GM18907 (cell line): ENCODE results near the gene COL18A1.

Experiments used
- ATAC-seq: cut with Tn5 transposase; IDR thresholded peaks from one replicate; pipeline ENCODE4 v1.9.1; 2021; ENCODE audit warnings: mild to moderate bottlenecking, moderate library complexity; ENCODE audit not compliant: unreplicated experiment

COL18A1 gene

DNA sequence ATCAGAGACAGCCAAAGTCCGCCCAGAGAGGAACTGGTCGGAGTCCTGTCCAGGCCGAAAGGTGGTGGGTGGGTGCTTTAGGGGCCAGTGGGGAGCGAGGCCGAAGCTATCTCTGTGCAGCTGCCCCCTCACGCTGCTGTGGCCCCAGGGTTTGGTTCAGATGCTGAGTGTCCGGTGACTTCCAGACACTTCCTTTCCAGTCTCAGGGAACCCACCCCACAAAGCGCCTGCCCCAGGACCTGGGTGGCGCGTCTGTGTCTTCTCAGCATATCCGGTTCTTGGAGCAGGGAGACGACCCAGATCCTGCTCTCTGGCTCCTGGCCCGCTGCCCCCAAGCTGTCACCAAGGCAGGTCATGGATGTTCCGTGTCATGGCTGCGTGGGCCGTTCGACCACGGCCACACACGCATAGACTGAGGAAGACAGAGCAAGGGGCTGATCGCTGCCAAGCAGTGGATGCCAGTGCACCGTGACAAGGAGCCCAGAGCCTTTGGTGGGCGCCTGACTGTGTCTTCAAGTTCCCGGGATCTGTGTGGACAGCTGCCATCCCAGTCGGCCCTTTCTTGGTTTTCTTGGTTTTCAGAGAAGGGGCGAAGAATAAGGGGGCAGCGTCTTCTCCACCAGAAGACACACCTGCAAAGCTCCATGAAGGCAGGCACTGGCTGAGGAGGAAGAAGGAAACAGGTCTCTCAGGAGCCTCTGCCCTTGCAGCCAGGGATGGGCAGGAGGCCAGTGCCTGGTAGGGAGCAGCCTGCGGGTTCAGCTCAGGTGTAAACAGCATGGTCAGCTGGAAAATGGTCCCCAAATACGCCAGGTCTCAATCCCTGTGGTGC, 22.9 kb upstream of the COL18A1 start:
- no peak for ATAC-seq

DNA sequence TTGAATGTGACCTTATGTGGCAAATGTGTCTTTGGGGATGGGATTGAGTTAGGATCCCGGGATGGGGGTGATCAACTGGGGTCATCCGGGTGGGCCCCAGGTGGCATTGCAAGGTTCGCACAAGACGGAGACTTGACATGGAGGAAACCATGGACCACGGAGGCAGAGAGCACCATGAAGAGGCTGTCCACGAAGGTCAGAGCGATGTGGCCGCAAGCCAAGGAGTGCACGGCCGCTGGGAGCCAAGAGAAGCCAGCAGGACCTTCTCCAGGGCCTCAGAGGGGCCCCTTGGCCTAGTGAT, 22.3 kb upstream of the COL18A1 start:
- no peak for ATAC-seq

DNA sequence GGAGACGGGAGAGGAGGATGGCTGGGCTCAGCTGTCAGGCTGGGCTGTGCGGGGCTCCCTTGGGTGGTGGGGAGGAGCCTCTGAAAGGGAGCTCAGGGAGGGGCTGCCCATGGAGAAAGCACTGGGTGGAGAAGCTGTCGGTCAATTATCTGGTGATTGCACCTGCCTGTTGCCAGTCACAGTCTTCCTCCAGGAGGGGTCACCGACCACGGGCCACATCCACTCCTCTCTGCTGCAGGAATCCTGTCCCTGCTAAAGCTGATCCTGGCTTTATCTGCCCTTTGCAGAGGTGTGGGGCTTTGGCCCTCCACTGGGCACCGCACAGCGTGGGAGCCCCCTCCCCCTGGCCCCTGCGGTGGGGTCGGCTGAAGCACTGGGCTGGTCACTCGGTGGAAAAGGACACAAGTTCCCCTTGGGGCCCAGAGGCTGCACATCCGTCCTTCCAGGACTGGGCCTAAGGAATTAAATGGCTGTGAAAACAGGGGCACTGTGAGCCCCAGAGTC, 21.8 kb upstream of the COL18A1 start:
- ATAC-seq = no peak

DNA sequence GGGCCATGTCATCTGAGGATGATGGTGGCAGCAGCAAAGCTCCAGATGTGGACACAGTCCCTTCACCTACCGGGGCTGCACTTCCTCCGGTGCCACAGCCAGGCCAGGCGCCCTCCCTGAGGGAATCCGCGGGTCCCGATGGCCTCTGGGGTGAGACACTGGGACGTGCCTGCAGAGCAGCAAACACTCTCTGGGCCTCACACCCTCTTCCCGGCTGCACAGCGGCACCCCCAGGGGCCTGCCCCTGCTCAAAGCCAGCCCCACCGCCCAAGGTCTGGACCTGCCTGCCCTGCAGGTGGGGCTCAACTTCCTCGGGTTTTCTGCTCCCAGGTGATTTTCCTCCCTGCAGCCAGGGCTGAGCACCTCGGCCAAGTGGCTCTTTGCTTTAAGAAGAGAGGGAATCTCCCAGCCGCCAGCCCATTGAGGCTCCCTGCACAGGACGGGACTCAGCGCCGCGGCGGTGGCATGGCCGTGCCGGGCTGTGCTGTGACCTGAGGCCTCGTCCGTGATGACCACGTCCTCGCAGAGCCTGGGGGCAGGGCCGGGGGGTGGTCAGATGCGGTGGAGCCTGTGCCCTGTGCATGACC, 21.3 kb upstream of the COL18A1 start:
- no peak for ATAC-seq

DNA sequence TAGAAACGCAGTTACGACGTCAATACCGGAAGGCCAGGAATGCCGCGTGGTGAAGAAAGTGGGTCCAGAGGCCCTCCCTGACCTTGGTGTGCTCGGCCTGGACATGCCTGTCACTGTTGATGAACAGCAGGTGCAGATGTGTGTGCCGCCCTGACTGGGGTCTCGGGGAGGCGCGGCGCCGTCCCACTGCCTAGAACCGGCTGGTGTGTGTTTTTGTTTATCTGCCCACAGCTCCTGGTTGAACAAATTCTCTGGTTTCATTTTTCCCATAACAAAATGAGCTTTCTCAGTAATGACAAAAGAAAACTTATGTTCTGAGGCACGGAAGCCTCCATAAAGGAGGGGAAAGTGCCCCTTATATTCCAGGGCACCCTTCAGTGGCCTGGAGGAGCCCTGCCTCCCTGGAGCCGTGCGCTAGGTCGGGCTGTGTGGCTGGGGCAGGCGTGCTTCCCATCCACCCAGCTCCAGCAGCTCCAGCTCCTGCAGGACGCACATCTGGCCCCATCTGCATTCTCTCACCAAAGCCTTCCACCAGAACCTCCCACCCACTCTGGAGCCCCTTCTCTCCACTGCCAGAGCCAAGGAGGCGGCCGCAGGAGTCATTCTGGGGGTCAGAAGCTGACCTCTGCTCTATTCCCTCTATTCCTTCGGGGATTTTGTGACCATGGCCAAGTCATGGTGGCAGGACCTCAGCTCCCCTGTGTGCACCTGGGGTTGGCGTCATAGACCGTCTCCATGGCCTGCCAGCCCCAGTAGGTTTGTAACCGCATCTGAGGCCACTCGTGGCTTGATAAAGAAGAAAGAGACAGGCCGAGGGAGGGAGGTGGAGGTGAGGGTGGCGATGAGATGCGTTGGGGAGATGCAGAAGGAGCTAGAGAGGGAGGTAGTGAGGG, 20.1 kb upstream of the COL18A1 start:
- ATAC-seq = no peak

DNA sequence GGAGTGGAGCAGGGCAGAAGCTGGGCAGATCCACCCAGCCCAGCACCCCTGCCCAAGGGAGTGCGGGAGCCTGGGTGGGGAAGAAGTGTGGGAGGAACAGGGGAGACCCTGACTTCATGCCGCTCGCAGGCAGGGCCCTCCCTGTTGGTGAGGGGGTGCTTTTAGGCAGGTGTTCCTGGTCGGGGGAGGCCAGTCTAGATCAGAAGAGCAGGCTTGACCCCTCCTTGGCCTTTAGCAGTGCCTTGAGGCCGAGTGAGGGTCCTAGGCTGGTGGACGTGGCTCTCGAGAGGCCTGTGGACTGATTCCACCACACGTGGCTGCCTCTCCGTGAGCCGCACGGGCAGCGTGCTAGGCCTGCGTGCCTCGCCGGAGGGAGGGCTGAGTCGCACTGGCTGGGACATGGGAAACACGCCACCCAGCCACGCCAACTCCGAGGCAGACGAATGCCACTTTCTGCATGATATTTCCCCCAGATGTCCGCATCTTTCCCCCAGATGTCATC, 19.4 kb upstream of the COL18A1 start:
- no peak for ATAC-seq

DNA sequence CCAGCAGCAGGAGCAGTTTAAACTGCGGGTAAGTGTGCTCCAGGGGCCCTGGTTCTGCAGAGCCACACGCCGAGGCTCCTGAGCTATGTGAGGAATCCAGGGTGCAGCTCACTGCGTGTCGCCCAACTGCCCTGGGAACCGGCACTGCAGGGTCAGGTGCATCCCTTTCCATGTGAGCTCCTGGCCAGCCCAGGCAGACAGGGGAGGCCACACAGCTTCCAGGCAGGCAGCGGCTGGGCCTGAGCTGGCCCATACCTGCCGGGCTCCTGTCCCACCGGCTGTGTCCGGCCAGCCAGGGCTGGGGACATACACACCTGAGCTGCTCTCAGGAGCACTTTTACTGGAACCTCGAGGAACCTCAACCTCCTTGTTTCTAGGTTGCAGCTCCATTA, 18.6 kb upstream of the COL18A1 start:
- no peak for ATAC-seq

DNA sequence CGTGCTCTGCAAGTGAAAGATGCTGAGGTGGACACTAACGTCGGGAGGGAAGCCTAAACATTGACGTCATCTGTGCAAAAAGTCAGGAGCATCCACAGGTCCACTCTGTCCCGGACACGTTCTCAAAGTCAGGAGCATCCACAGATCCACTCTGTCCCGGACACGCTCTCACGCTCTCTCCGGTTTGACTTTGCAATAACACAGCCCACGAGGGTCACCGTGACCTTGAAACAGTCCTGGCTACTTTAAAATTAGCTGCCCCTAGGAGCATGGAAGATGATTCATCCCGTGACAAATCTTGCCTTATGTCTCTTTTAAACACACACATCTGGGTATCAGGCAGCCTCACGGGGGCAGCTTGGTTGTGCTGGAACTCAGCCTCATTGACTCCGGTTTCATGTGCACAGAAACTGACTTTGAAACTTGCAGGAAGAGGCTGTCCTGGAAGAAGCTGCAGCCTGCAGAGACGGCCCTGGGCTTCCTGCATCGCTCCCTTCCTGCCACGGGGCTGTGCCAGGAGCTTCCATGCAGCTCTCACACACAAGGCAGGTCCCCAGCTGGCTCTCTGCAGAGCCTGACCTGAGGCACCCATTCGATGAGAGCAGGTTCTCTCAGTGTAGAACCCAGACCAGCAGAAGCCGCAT, 18.1 kb upstream of the COL18A1 start:
- no peak for ATAC-seq

DNA sequence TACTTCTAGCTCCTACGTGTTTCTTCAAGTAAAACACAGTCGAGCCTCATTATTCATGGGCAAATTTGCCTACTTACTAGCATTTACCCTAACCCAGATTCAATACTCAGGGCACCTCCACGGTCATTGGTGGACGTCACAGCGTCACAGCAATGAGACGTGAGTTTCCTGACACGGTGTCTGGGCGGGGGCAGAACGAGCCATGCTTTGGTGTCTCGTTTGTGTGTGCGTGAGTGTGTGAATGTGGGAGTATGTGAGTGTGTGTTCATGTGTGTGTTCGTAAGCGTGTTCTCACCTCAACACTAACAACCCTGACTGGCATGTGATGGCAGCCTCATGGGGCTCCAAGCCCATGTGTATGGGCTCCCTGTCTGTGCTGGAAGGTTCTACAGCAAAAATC, 17.5 kb upstream of the COL18A1 start:
- no peak for ATAC-seq

DNA sequence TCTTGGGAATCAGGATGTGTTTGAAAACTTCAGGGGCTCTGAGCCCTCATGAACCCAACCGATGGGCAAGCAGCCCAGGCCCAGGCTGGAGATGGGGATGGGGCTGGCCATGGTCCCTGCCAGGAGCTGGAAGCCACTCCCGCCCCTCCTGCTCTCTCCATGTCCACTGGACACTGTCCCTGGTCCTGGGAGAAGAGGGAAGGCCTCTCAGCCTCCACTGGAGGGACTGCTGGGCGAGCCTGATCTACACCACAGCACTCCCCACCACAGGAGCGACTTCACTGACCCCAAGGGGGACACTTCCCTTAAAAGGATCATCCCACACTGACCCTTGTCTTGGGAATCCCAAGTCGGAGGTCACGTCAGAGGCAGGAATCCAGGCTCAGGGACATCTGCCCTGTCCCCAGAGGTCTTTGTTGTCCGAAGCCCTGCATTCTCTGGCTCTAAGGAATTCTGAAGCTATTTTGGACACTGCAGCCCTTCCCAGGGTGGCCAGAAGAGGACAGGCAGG, 16.9 kb upstream of the COL18A1 start:
- ATAC-seq = no peak

DNA sequence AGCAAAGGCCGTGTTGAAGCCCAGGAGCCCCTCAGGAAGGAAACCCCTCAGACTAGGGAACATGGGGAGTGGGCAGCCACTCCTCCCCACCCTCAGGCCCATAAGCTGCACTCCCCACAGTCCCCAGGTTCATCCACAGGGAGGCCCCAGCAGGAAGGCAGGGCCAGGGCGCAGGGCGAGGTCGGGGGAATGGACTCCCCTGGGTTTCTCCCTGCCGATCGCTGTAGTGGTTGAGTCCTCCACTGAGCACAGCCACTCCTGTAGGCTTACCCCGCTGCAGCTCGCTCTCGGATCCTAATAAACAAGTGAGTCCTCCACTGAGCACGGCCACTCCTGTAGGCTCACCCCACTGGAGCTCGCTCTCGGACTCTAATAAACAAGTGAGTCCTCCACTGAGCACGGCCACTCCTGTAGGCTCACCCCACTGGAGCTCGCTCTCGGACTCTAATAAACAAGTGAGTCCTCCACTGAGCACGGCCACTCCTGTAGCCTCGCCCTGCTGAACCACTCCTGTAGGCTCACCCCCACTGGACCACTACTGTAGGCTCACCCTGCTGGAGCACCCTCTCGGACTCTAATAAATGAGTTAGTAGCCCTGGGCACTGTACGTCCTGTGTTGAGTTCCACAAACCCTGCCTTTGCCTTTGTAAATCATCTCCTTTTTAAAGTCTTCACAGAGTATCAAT, 16.2 kb upstream of the COL18A1 start:
- ATAC-seq = no peak

DNA sequence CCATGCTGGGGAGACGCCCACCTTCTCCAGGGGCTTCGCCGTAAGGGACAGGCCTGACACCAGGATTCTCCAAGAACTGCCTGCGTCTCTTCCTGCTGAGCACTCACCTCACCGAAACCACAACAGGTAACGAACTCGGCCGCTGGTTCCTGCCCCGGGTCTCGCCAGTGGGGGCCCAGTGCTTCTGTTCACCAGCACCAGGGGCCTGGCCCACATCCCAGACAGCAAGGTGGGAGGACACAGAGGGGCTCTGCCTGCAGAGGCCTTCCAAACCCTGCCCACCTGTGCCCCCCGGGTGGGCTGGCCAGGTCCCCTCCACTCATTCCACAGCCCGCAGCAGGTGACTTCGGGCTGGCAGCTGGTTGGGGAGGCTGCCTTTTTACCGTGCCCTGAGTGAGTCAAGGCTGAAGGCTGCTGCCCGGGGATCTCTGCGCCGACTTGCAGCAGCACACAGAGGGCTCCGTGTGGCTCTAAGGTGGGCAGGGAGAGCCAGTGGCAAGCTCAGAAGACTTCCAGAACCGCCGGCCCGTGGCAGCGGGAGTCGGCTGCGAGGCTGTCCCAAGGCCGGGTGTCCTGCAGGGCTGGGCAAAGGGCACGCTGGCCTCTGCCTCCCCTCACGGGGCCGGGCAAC, 14.7 kb upstream of the COL18A1 start:
- no peak for ATAC-seq

DNA sequence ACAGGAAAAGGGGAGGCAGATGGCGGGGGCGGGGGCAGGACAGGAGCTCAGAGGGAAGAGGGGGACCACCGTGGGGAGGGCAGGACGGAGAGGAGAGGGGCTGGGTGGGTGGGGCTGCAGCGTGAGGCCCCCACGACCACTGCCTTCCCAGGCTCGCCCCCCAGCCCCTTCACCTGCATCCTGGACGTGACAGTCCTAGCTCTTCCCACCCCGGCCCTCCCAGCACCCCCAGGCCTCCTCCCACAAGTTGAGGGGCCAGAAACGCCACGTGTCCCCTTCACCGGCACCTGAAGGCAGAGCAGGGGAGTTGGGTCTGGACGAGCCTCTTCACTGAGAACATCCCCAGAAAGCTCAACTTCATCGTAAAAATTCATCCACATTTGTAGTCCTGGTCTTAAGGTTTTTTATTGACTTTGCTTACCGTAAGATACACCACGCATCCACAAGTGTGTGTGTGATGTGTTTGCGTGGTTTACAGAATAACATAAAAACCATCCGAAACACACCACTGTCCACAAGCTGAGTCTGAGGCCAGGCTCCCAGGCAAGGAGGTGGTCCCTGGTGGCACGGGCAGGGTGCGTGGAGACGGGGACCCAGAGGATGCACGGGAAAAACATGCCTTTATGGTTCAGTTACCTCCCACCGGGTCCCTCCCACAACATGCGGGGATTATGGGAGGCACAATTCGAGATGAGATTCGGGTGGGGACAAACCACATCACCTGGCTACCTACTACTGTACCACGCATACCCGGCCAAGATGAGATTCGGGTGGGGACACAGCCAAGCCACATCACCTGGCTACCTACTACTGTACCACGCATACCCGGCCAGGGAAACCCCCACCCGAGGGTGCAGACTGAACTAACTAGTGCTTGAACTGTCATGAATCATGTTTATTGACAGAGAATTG, 13.9 kb upstream of the COL18A1 start:
- no peak for ATAC-seq

DNA sequence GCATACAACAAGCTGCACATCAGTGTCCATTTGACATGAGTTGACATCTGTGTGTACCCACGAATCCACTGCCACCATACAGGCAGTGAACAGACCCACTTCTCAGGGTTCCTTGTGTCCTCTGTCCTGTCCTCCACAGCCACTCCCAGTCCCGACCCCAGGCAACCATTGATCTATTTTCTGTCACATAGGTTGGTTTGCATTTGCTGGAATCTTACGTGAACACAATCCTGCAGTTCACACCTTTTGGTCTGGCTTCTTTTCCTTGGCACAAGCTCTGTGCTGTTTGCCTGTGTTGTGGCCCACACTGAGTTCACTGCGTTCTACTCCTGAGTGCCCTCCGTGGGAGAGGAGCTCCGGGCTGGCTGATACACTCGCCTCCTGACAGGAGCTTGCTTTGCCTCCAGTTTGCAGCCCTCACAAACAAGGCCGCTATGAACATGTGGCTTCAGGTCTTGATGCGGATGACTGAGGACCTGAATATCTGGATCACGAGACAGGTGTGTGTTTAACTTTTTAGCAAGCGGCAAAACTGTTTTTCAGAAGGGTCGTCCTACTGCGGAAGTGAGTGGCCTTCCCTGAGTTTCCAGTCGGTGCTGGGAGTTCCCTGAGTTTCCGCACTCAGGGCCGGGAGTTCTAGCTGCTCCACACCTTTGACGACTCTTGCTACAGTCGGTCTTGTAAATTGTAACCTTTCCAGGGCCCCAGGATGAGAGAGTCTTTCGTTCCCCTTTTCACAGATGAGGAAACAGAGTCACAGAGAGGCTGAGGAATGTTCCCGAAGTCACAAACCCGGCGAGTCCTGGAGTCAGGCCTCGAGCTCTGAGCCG, 13.0 kb upstream of the COL18A1 start:
- ATAC-seq = no peak

DNA sequence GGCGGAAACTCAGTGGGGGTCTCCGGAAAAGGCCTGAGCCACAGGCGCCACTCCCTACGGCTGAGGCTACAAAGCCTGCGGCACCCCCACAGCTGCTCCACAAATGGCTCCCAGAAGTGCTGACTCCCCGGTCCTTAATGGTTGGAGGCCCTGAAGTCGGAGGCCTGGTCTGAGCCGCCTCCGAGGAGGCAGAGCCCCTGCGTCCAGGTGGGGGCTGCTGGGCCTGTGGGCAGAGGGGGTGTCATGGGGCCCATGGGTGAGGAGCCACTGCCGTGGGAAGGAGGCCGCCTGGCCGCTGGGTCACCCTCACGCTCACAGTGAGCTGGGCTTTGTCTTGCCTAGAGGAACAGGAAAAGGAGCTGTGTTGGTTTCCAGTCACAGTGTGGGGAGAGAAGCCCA, 12.4 kb upstream of the COL18A1 start:
- ATAC-seq = no peak

DNA sequence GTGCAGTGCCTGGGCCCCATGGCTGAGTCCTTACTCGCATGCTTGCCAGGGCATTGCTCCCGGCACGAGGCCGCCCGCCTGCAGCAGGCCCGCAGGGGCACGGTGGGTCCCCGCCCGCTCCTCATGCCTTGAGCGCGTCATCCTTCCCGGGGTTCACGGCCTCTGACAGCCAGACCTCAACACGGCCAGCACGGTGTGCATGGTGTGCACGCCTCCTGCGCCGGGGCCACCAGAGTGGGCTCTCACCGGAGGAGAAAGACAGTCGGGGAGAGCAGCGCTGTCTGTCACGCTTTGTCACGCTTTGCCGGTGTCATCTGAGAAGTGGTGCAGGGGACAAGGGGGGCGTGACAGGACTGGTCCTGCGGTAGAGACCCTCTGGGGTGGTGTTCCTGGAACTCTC, 11.9 kb upstream of the COL18A1 start:
- ATAC-seq = no peak

DNA sequence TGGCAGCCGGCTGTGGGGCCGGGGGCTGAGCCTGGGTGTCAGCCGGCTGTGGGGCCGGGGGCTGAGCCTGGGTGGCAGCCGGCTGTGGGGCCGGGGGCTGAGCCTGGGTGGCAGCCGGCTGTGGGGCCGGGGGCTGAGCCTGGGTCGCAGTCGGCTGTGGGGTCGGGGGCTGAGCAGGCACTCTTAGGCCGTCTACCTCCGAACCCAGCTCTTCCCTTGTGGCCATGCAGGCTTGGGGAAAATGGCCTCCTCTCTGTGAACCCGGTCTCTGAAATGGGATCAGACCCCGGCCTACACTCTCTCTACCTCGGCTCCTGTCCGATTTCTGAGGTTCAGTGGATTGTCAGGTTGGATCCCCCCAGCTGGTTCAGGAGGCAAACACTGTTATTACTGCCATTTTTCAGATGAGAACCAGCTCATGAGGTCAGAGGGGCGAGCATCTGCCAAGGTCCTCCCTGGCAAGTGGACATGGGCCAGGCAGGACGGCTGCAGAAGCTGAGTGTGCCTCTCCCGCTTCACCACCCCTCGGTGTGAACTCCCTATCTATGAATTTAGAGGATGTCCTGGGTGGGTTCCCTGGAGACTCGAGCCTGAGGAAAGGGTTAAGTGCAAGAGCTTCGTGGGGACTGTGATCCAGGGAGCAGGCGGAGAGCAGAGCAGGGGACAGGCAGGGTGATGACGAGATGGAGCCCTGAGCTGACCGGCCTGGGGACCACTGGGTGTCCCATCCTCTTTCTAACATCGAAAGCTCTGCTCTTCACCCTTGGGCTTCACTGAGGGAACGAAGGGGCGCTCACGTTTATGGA, 10.9 kb upstream of the COL18A1 start:
- no peak for ATAC-seq
